ENCODE data around the gene CD74. TPM values are rescaled to one million over a fixed set of nuclear protein-coding genes. Genes with fewer than 3 reads are reported as not detected.

Gene CD74
- total and polyA plus RNA-seq, 2 of the 13 experiments (the other 11 are each of a cell fraction or from before 2014, with no cell fraction given) = 34.1 to 84.4 TPM

- no peak for TF ChIP-seq THAP7 (CRISPR knock-in tag; IDR thresholded peaks at IDR 0.05)
- TF ChIP-seq HOXD1 (CRISPR knock-in tag; IDR thresholded peaks at IDR 0.05) = no peak
- no peak for TF ChIP-seq MBD4 (IDR thresholded peaks at IDR 0.05; ENCODE audit: borderline replicate concordance, low read length)
- TF ChIP-seq ZNF230 (CRISPR knock-in tag; IDR thresholded peaks at IDR 0.05) = no peak
- TF ChIP-seq DBP (CRISPR knock-in tag; IDR thresholded peaks at IDR 0.05; ENCODE audit: not compliant biosample characterization) = no peak
- TF ChIP-seq ZNF800 (CRISPR knock-in tag; IDR thresholded peaks at IDR 0.05) = no peak
- no peak for TF ChIP-seq ZFP36L1 (CRISPR knock-in tag; IDR thresholded peaks at IDR 0.05)
- no peak for TF ChIP-seq ZNF33B (CRISPR knock-in tag; IDR thresholded peaks at IDR 0.05)
- TF ChIP-seq ZNF639 (CRISPR knock-in tag; conservative IDR thresholded peaks at IDR 0.05) = no peak
- peak; percentile 69 for TF ChIP-seq ZNF350 (CRISPR knock-in tag; IDR thresholded peaks at IDR 0.05; ENCODE audit: borderline replicate concordance, low read depth)
- TF ChIP-seq TAF15 (IDR thresholded peaks at IDR 0.05; ENCODE audit: low read depth, low read length, poor library complexity, severe bottlenecking) = no peak
- TF ChIP-seq ZNF253 (CRISPR knock-in tag; IDR thresholded peaks at IDR 0.05; ENCODE audit: borderline replicate concordance) = no peak
- TF ChIP-seq ZNF331 (CRISPR knock-in tag; IDR thresholded peaks at IDR 0.05) = peak; percentile 27; the same call in 1 of the 2 replicates
- peak; percentile 66; the same call in 1 of the 2 replicates for TF ChIP-seq AKAP8 (CRISPR knock-in tag; IDR thresholded peaks at IDR 0.05)
- TF ChIP-seq TFAP4 (IDR thresholded peaks at IDR 0.05; ENCODE audit: borderline replicate concordance, low read depth) = no peak
- TF ChIP-seq NR3C1 (CRISPR knock-in tag; IDR thresholded peaks at IDR 0.05) = no peak
- 0 out of 2 replicates have a peak, but pooled peaks have one; percentile 36 for TF ChIP-seq MYPOP (CRISPR knock-in tag; IDR thresholded peaks at IDR 0.05)
- TF ChIP-seq ZNF567 (CRISPR knock-in tag; IDR thresholded peaks at IDR 0.05; ENCODE audit: borderline replicate concordance) = no peak
- no peak for TF ChIP-seq CSRNP1 (CRISPR knock-in tag; IDR thresholded peaks at IDR 0.05)
- no peak for TF ChIP-seq MEIS1 (CRISPR knock-in tag; IDR thresholded peaks at IDR 0.05; ENCODE audit: borderline replicate concordance)
These were observed 15.6 kb upstream of the CD74 start (continued) for GRCh38 chr5:150428106-150428876.

All from HepG2 (cell line).